DMS79 (cell line): ENCODE results near the gene LYRM7.
"Not testable (repeated sequence)": the region's sequence is repeated elsewhere in the genome, so short reads cannot be mapped to it uniquely, and the experiment has no call there.

Experiments used
- DNase-seq: peaks from one replicate; lab custom pipeline; 2025; lab: John Stamatoyannopoulos, UW

The LYRM7 gene

GRCh38 chr5:131221008-131221703 lies 50.4 kb downstream of the LYRM7 start:
- DNase-seq: no peak

GRCh38 chr5:131221888-131222287 lies 51.1 kb downstream of the LYRM7 start:
- no peak for DNase-seq

- no peak for DNase-seq
Observed at GRCh38 chr5:131222731-131223130, 52.0 kb downstream of the LYRM7 start.

GRCh38 chr5:131223751-131224386 lies 53.1 kb downstream of the LYRM7 start:
- no peak for DNase-seq

- DNase-seq: no peak
Observed at GRCh38 chr5:131224387-131225201, 53.9 kb downstream of the LYRM7 start.

- DNase-seq: no peak
Observed at GRCh38 chr5:131225282-131225974, 54.7 kb downstream of the LYRM7 start.

- no peak for DNase-seq
Observed at GRCh38 chr5:131226899-131227298, 56.2 kb downstream of the LYRM7 start.

GRCh38 chr5:131228646-131229045 lies 57.9 kb downstream of the LYRM7 start:
- DNase-seq: no peak

- DNase-seq: no peak
Observed at GRCh38 chr5:131229623-131230022, 58.9 kb downstream of the LYRM7 start.

GRCh38 chr5:131230406-131230805 lies 59.7 kb downstream of the LYRM7 start:
- DNase-seq: no peak

GRCh38 chr5:131239686-131240085 lies 68.9 kb downstream of the LYRM7 start:
- DNase-seq: no peak

- DNase-seq: no peak
Observed at GRCh38 chr5:131242728-131243255, 72.0 kb downstream of the LYRM7 start.

- no peak for DNase-seq
Observed at GRCh38 chr5:131245312-131245711, 74.6 kb downstream of the LYRM7 start.

GRCh38 chr5:131245948-131246347 lies 75.2 kb downstream of the LYRM7 start:
- DNase-seq: no peak

- DNase-seq: no peak
Observed at GRCh38 chr5:131246504-131246903, 75.8 kb downstream of the LYRM7 start.

GRCh38 chr5:131250751-131251475 lies 80.2 kb downstream of the LYRM7 start:
- no peak for DNase-seq

GRCh38 chr5:131252824-131253171 lies 82.1 kb downstream of the LYRM7 start:
- DNase-seq: no peak

- DNase-seq: not testable (repeated sequence)
Observed at GRCh38 chr5:131254025-131254424, 83.3 kb downstream of the LYRM7 start.

- no peak for DNase-seq
Observed at GRCh38 chr5:131254741-131255140, 84.0 kb downstream of the LYRM7 start.
